ENCODE results near the gene OGFOD3. TPM values are rescaled to one million over a fixed set of nuclear protein-coding genes. Genes with fewer than 3 reads are reported as not detected.

The OGFOD3 gene
- total and polyA plus RNA-seq, 2 experiments from 2014 or later, result 25.7 to 30.5 TPM

- Histone ChIP-seq H3K4me1 (ENCODE audit: insufficient read depth) (peaks cover 9% of the 10 kb centered on the region), H3K4me2 (no peak within 1 kb of the TSS), H4K20me1 (ENCODE audit: insufficient read depth, poor library complexity, severe bottlenecking) (no peaks in the 10 kb centered on the region), H2AFZ (no peak within 1 kb of the TSS), H3K4me3 (no peak within 1 kb of the TSS), H3K36me3 (replicated peaks; ENCODE audit: insufficient read depth, low read depth) (no peaks in the 10 kb centered on the region), H3K27ac (no peak within 1 kb of the TSS), H3K9me3 (ENCODE audit: low read depth) (no peaks in the 10 kb centered on the region), H3K9me2 (replicated peaks; ENCODE audit: insufficient read depth) (no peaks in the 10 kb centered on the region), H3K79me2 (no peaks in the 10 kb centered on the region), H3K27me3 (no peaks in the 10 kb centered on the region)
- TF ChIP-seq EZH2phosphoT487 (IDR thresholded peaks at IDR 0.05; ENCODE audit: low read depth, severe bottlenecking, unreplicated experiment) (no peak), EZH2 (IDR thresholded peaks at IDR 0.05; ENCODE audit: borderline replicate concordance) (no peak), CTCF (IDR thresholded peaks at IDR 0.05; ENCODE audit: poor library complexity) (no peak)
- no peak for DNase-seq (ENCODE audit: low spot score)
- 80% methylated on average over 21 of the region's 21 CpGs for WGBS (ENCODE audit: low lambda C conversion rate, missing lambda C conversion rate)
These were observed 59.7 kb downstream of the OGFOD3 start, which contains the start of gene TEX19 for GRCh38 chr17:82358465-82359350. Gene TEX19 (plus strand): TSS chr17:82359247. CDS start chr17:82362151, 2,904 bp downstream.

GRCh38 chr17:82357394-82357793 is 61.0 kb downstream of the OGFOD3 start:
- DNase-seq (ENCODE audit: low spot score), result no peak
- H3K27ac ChIP-seq, result no peak overlapping the region
- no peaks in the 10 kb centered on the region for H3K9me3 ChIP-seq (ENCODE audit: low read depth)
- no peaks in the 10 kb centered on the region for H4K20me1 ChIP-seq (ENCODE audit: insufficient read depth, poor library complexity, severe bottlenecking)
- WGBS (ENCODE audit: low lambda C conversion rate, missing lambda C conversion rate), result 68% methylated on average over 2 of the region's 2 CpGs
- H3K79me2 ChIP-seq, result no peaks in the 10 kb centered on the region
- peaks cover 9% of the 10 kb centered on the region for H3K4me1 ChIP-seq (ENCODE audit: insufficient read depth)
- TF ChIP-seq CTCF (IDR thresholded peaks at IDR 0.05; ENCODE audit: poor library complexity), result no peak
- TF ChIP-seq EZH2phosphoT487 (IDR thresholded peaks at IDR 0.05; ENCODE audit: low read depth, severe bottlenecking, unreplicated experiment), result no peak
- TF ChIP-seq EZH2 (IDR thresholded peaks at IDR 0.05; ENCODE audit: borderline replicate concordance), result no peak
- H2AFZ ChIP-seq, result no peak overlapping the region
- no peaks in the 10 kb centered on the region for H3K27me3 ChIP-seq
- H3K9me2 ChIP-seq (replicated peaks; ENCODE audit: insufficient read depth), result no peaks in the 10 kb centered on the region
- H3K4me3 ChIP-seq, result no peak overlapping the region
- no peak overlapping the region for H3K4me2 ChIP-seq
- H3K36me3 ChIP-seq (replicated peaks; ENCODE audit: insufficient read depth, low read depth), result no peaks in the 10 kb centered on the region

GRCh38 chr17:82356845-82357355 is 61.5 kb downstream of the OGFOD3 start:
- WGBS (ENCODE audit: low lambda C conversion rate, missing lambda C conversion rate), result 56% methylated on average over 20 of the region's 20 CpGs
- no peak overlapping the region for H3K27ac ChIP-seq
- TF ChIP-seq EZH2phosphoT487 (IDR thresholded peaks at IDR 0.05; ENCODE audit: low read depth, severe bottlenecking, unreplicated experiment), result no peak
- no peak for TF ChIP-seq CTCF (IDR thresholded peaks at IDR 0.05; ENCODE audit: poor library complexity)
- no peak for TF ChIP-seq EZH2 (IDR thresholded peaks at IDR 0.05; ENCODE audit: borderline replicate concordance)

More at GRCh38 chr17:82356845-82357355, 61.5 kb downstream of the OGFOD3 start:
- no peaks in the 10 kb centered on the region for H4K20me1 ChIP-seq (ENCODE audit: insufficient read depth, poor library complexity, severe bottlenecking)
- H3K27me3 ChIP-seq, result no peaks in the 10 kb centered on the region
- H3K79me2 ChIP-seq, result no peaks in the 10 kb centered on the region
- no peak overlapping the region for H3K4me2 ChIP-seq
- H3K9me3 ChIP-seq (ENCODE audit: low read depth), result no peaks in the 10 kb centered on the region
- no peaks in the 10 kb centered on the region for H3K36me3 ChIP-seq (replicated peaks; ENCODE audit: insufficient read depth, low read depth)
- no peak overlapping the region for H3K4me3 ChIP-seq
- peaks cover 9% of the 10 kb centered on the region for H3K4me1 ChIP-seq (ENCODE audit: insufficient read depth)
- DNase-seq (ENCODE audit: low spot score), result no peak
- no peaks in the 10 kb centered on the region for H3K9me2 ChIP-seq (replicated peaks; ENCODE audit: insufficient read depth)
- H2AFZ ChIP-seq, result no peak overlapping the region

All from hepatocyte (in vitro differentiated cells).